Hepatocyte (in vitro differentiated cells): ENCODE measurements around the gene CRYBG3. TPM values are rescaled to one million over a fixed set of nuclear protein-coding genes. Genes with fewer than 3 reads are reported as not detected.

Experiments used
- DNase-seq: peaks from one replicate; pipeline ENCODE4 v3.0.0-alpha.2; 2016; ENCODE audit warnings: low spot score
- H2AFZ ChIP-seq: fragments of 200-600 bp; sonication (generic); 2 replicates; pipeline ENCODE4 v1.6.0; 2016; ENCODE audit warnings: antibody characterized with exemption, mild to moderate bottlenecking
- H3K27ac ChIP-seq: fragments of 200-600 bp; sonication (generic); 2 replicates; pipeline ENCODE4 v1.5.1; 2016; ENCODE audit warnings: mild to moderate bottlenecking
- H3K27me3 ChIP-seq: fragments of 200-600 bp; sonication (generic); 2 replicates; pipeline ENCODE4 v1.6.1; 2016
- H3K36me3 ChIP-seq: fragments of 200-600 bp; sonication (generic); replicated peaks from 2 replicates; pipeline ENCODE4 v1.5.1; 2016; ENCODE audit warnings: low read depth; ENCODE audit not compliant: insufficient read depth
- H3K4me1 ChIP-seq: fragments of 200-600 bp; sonication (generic); 2 replicates; pipeline ENCODE4 v1.5.1; 2016; ENCODE audit warnings: mild to moderate bottlenecking, moderate library complexity; ENCODE audit not compliant: insufficient read depth
- H3K4me2 ChIP-seq: fragments of 200-600 bp; sonication (generic); 2 replicates; pipeline ENCODE4 v1.6.0; 2016
- H3K4me3 ChIP-seq: fragments of 200-600 bp; sonication (generic); 2 replicates; pipeline ENCODE4 v1.5.1; 2016; ENCODE audit warnings: mild to moderate bottlenecking
- H3K79me2 ChIP-seq: fragments of 200-600 bp; sonication (generic); 2 replicates; pipeline ENCODE4 v1.6.0; 2017; ENCODE audit warnings: mild to moderate bottlenecking
- H3K9me2 ChIP-seq: fragments of 200-600 bp; sonication (generic); replicated peaks from 2 replicates; pipeline ENCODE4 v1.6.0; 2017; ENCODE audit warnings: mild to moderate bottlenecking; ENCODE audit not compliant: insufficient read depth
- H3K9me3 ChIP-seq: fragments of 200-600 bp; sonication (generic); 2 replicates; pipeline ENCODE4 v1.5.1; 2016; ENCODE audit warnings: low read depth, mild to moderate bottlenecking
- H4K20me1 ChIP-seq: fragments of 200-600 bp; sonication (generic); 2 replicates; pipeline ENCODE4 v1.6.0; 2016; ENCODE audit warnings: mild to moderate bottlenecking; ENCODE audit not compliant: insufficient read depth, poor library complexity, severe bottlenecking
- CTCF ChIP-seq: fragments of 200-600 bp; sonication (generic); IDR thresholded peaks from 2 replicates; pipeline ENCODE4 v1.5.1; 2016; ENCODE audit warnings: antibody characterized with exemption, mild to moderate bottlenecking; ENCODE audit not compliant: poor library complexity
- EZH2 ChIP-seq: fragments of 200-600 bp; sonication (generic); IDR thresholded peaks from 2 replicates; pipeline ENCODE4 v1.6.1; 2016; ENCODE audit warnings: antibody characterized with exemption, mild to moderate bottlenecking, borderline replicate concordance
- EZH2phosphoT487 ChIP-seq: fragments of 200-600 bp; sonication (generic); IDR thresholded peaks from one replicate; pipeline ENCODE4 v1.6.1; 2018; ENCODE audit warnings: antibody characterized with exemption, mild to moderate bottlenecking, low read depth, moderate library complexity; ENCODE audit not compliant: unreplicated experiment, severe bottlenecking
- WGBS: methylation state at CpG from one replicate; pipeline ENCODE4 v1.1.6; 2016; ENCODE audit warnings: low lambda C conversion rate; ENCODE audit errors: missing lambda C conversion rate; 5-methylcytosine and 5-hydroxymethylcytosine counted together
- polyA plus RNA-seq: library from polyadenylated mRNA; unstranded; fragments of >200 nt; fragmentation: Nextera tagmentation; extraction: Ambion mirVana; gene quantifications from 2 replicates; pipeline ENCODE4 v1.2.1, GENCODE V29; 2016
- total RNA-seq: library from RNA; depleted of rRNA; stranded (reverse); fragments of >200 nt; gene quantifications from 2 replicates; pipeline ENCODE4 v1.2.3, GENCODE V29; 2014

CRYBG3 gene
- total and polyA plus RNA-seq, 2 experiments from 2014 or later, result 1.6 to 13.2 TPM

- H3K27me3 ChIP-seq, result no peaks in the 10 kb centered on the region
- H3K9me2 ChIP-seq, result no peaks in the 10 kb centered on the region
- no peaks in the 10 kb centered on the region for H3K4me1 ChIP-seq
- H4K20me1 ChIP-seq, result no peaks in the 10 kb centered on the region
- no peak overlapping the region for H2AFZ ChIP-seq
- H3K4me3 ChIP-seq, result no peak overlapping the region
- H3K36me3 ChIP-seq, result no peaks in the 10 kb centered on the region
- no peaks in the 10 kb centered on the region for H3K9me3 ChIP-seq
- no peak overlapping the region for H3K27ac ChIP-seq
- WGBS, result 93% methylated on average over 3 of the region's 3 CpGs
- DNase-seq, result no peak
- H3K4me2 ChIP-seq, result no peak overlapping the region
- TF ChIP-seq EZH2phosphoT487 (no peak), EZH2 (no peak), CTCF (no peak)
- no peaks in the 10 kb centered on the region for H3K79me2 ChIP-seq
Observed at GRCh38 chr3:97934980-97935695, 113.3 kb downstream of the CRYBG3 start.

GRCh38 chr3:97935842-97936241 is 114.0 kb downstream of the CRYBG3 start:
- H3K79me2 ChIP-seq, result no peaks in the 10 kb centered on the region
- H3K27me3 ChIP-seq, result no peaks in the 10 kb centered on the region
- no peaks in the 10 kb centered on the region for H3K4me1 ChIP-seq
- no peak overlapping the region for H3K27ac ChIP-seq
- H3K36me3 ChIP-seq, result no peaks in the 10 kb centered on the region
- H3K9me2 ChIP-seq, result no peaks in the 10 kb centered on the region
- no peak overlapping the region for H3K4me2 ChIP-seq
- whole genome bisulfite sequencing, result 100% methylated on average over 1 of the region's 1 CpG
- no peaks in the 10 kb centered on the region for H3K9me3 ChIP-seq
- no peak overlapping the region for H2AFZ ChIP-seq
- DNase-seq, result no peak
- H4K20me1 ChIP-seq, result no peaks in the 10 kb centered on the region
- TF ChIP-seq EZH2phosphoT487 (no peak), CTCF (no peak), EZH2 (no peak)
- H3K4me3 ChIP-seq, result no peak overlapping the region

- Histone ChIP-seq H3K9me2 (no peaks in the 10 kb centered on the region), H3K4me3 (no peak overlapping the region), H3K36me3 (no peaks in the 10 kb centered on the region), H3K27me3 (no peaks in the 10 kb centered on the region), H3K27ac (no peak overlapping the region), H2AFZ (no peak overlapping the region), H3K9me3 (no peaks in the 10 kb centered on the region), H3K79me2 (no peaks in the 10 kb centered on the region), H3K4me2 (no peak overlapping the region), H4K20me1 (no peaks in the 10 kb centered on the region), H3K4me1 (no peaks in the 10 kb centered on the region)
- DNase-seq, result no peak
- WGBS, result 94% methylated on average over 2 of the region's 2 CpGs
- TF ChIP-seq CTCF (no peak), EZH2 (no peak), EZH2phosphoT487 (no peak)
Observed at GRCh38 chr3:97937205-97937604, 115.4 kb downstream of the CRYBG3 start.
